GM12878 (cell line): ENCODE measurements around the gene SPARC.

Experiments
- CBFB ChIP-seq: IDR thresholded peaks from 2 replicates; pipeline ENCODE4 v1.6.1; 2016; ENCODE audit warnings: antibody characterized with exemption, low read depth
- HDAC6 ChIP-seq: fragments of 200-600 bp; sonication (generic); IDR thresholded peaks from one replicate; pipeline ENCODE4 v1.8.0; 2017; ENCODE audit warnings: antibody characterized with exemption; ENCODE audit not compliant: unreplicated experiment
- MXI1 ChIP-seq: fragments of 150-350 bp; IDR thresholded peaks from 2 replicates; pipeline ENCODE4 v1.6.1; 2011; ENCODE audit warnings: low read depth, mild to moderate bottlenecking, inconsistent platforms, low read length, improper control_type of control experiment
- TAF1 ChIP-seq: IDR thresholded peaks from 2 replicates; pipeline ENCODE4 v1.6.1; 2011; ENCODE audit warnings: mild to moderate bottlenecking, low read depth, low read length, borderline replicate concordance
- ZNF274 ChIP-seq: IDR thresholded peaks from one replicate; pipeline ENCODE4 v1.8.0; 2011; ENCODE audit not compliant: insufficient read length, insufficient read depth
- ZZZ3 ChIP-seq: IDR thresholded peaks from 2 replicates; pipeline ENCODE4 v1.6.1; 2011; ENCODE audit warnings: low read depth; ENCODE audit not compliant: control insufficient read depth, insufficient read length
- TF ChIP-seq, protein P1 (sequence below): fragments of 450-650 bp; IDR thresholded peaks from 2 replicates; pipeline ENCODE4 v1.6.1; 2018; ENCODE audit warnings: mild to moderate bottlenecking, low read depth, moderate library complexity; ENCODE audit not compliant: partially characterized antibody
- TF ChIP-seq, protein P2 (sequence below), 3 experiments: IDR thresholded peaks in 2 of 3; conservative IDR thresholded peaks in 1 of 3; 2 replicates each; pipeline ENCODE4 v1.5.1; 2011; ENCODE audit warnings: low read depth in 3 of 3, low read length in 3 of 3, mild to moderate bottlenecking in 3 of 3, control low read depth in 2 of 3, moderate library complexity in 2 of 3, inconsistent platforms in 1 of 3, mixed read lengths in 1 of 3; ENCODE audit not compliant: control insufficient read depth in 2 of 3, insufficient read depth in 1 of 3; ENCODE audit errors: extremely low read depth in 1 of 3
- TF ChIP-seq, protein P3 (sequence below): fragments of 450-650 bp; IDR thresholded peaks from 2 replicates; pipeline ENCODE4 v1.6.1; 2017; ENCODE audit warnings: mild to moderate bottlenecking, moderate library complexity

DNA sequence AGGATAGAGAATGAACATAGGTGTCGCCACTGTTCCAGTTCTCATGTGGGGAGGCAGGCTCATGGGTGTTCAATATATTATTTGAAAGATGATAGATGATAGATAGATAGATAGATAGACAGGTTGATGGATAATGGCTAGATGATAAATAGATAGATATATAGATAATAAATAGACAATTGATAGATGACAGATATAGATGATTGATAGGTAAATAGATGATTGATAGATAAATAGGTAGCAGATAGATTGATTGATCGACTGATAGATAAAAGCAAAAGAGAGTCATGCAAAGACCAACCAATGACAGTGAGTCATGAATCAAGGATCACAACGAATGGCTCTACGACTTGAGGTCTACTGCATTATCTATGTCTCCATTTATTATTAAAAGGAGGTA lies 30.4 kb downstream of the SPARC start:
- TF ChIP-seq, protein P1, sequence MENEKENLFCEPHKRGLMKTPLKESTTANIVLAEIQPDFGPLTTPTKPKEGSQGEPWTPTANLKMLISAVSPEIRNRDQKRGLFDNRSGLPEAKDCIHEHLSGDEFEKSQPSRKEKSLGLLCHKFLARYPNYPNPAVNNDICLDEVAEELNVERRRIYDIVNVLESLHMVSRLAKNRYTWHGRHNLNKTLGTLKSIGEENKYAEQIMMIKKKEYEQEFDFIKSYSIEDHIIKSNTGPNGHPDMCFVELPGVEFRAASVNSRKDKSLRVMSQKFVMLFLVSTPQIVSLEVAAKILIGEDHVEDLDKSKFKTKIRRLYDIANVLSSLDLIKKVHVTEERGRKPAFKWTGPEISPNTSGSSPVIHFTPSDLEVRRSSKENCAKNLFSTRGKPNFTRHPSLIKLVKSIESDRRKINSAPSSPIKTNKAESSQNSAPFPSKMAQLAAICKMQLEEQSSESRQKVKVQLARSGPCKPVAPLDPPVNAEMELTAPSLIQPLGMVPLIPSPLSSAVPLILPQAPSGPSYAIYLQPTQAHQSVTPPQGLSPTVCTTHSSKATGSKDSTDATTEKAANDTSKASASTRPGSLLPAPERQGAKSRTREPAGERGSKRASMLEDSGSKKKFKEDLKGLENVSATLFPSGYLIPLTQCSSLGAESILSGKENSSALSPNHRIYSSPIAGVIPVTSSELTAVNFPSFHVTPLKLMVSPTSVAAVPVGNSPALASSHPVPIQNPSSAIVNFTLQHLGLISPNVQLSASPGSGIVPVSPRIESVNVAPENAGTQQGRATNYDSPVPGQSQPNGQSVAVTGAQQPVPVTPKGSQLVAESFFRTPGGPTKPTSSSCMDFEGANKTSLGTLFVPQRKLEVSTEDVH = no peak
- TF ChIP-seq, protein P2, sequence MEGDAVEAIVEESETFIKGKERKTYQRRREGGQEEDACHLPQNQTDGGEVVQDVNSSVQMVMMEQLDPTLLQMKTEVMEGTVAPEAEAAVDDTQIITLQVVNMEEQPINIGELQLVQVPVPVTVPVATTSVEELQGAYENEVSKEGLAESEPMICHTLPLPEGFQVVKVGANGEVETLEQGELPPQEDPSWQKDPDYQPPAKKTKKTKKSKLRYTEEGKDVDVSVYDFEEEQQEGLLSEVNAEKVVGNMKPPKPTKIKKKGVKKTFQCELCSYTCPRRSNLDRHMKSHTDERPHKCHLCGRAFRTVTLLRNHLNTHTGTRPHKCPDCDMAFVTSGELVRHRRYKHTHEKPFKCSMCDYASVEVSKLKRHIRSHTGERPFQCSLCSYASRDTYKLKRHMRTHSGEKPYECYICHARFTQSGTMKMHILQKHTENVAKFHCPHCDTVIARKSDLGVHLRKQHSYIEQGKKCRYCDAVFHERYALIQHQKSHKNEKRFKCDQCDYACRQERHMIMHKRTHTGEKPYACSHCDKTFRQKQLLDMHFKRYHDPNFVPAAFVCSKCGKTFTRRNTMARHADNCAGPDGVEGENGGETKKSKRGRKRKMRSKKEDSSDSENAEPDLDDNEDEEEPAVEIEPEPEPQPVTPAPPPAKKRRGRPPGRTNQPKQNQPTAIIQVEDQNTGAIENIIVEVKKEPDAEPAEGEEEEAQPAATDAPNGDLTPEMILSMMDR (IDR thresholded peaks at IDR 0.05 in 2 of 3, conservative IDR thresholded peaks at IDR 0.05 in 1 of 3; ENCODE audit: control insufficient read depth in 2 of 3, extremely low read depth in 1 of 3, insufficient read depth in 1 of 3, low read depth in 3 of 3, low read length in 3 of 3) = no peak
- no peak for TF ChIP-seq HDAC6
- TF ChIP-seq, protein P3, sequence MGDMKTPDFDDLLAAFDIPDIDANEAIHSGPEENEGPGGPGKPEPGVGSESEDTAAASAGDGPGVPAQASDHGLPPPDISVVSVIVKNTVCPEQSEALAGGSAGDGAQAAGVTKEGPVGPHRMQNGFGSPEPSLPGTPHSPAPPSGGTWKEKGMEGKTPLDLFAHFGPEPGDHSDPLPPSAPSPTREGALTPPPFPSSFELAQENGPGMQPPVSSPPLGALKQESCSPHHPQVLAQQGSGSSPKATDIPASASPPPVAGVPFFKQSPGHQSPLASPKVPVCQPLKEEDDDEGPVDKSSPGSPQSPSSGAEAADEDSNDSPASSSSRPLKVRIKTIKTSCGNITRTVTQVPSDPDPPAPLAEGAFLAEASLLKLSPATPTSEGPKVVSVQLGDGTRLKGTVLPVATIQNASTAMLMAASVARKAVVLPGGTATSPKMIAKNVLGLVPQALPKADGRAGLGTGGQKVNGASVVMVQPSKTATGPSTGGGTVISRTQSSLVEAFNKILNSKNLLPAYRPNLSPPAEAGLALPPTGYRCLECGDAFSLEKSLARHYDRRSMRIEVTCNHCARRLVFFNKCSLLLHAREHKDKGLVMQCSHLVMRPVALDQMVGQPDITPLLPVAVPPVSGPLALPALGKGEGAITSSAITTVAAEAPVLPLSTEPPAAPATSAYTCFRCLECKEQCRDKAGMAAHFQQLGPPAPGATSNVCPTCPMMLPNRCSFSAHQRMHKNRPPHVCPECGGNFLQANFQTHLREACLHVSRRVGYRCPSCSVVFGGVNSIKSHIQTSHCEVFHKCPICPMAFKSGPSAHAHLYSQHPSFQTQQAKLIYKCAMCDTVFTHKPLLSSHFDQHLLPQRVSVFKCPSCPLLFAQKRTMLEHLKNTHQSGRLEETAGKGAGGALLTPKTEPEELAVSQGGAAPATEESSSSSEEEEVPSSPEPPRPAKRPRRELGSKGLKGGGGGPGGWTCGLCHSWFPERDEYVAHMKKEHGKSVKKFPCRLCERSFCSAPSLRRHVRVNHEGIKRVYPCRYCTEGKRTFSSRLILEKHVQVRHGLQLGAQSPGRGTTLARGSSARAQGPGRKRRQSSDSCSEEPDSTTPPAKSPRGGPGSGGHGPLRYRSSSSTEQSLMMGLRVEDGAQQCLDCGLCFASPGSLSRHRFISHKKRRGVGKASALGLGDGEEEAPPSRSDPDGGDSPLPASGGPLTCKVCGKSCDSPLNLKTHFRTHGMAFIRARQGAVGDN = no peak
- no peak for TF ChIP-seq ZNF274
- TF ChIP-seq MXI1 = no peak
- no peak for TF ChIP-seq ZZZ3
- TF ChIP-seq TAF1 = no peak
- TF ChIP-seq CBFB = no peak
